Posterior cingulate gyrus (tissue), 11 donors: ENCODE results near the gene JMJD7.
"Not testable (repeated sequence)": the region's sequence is repeated elsewhere in the genome, so short reads cannot be mapped to it uniquely, and the experiment has no call there.

ENCODE experiments used
- DNase-seq, 10 donors: peaks; one replicate each; pipeline versions ENCODE4 v3.0.0 to v3.0.0-alpha.2; 2020 to 2021; ENCODE audit warnings: mixed read lengths in 3 of 10
- intact Hi-C: fragments of 100-400 bp; cut with DNase I; formaldehyde crosslinking; loops from one replicate; pipeline ENCODE4 v1.15.1; 2023

JMJD7 gene

DNA sequence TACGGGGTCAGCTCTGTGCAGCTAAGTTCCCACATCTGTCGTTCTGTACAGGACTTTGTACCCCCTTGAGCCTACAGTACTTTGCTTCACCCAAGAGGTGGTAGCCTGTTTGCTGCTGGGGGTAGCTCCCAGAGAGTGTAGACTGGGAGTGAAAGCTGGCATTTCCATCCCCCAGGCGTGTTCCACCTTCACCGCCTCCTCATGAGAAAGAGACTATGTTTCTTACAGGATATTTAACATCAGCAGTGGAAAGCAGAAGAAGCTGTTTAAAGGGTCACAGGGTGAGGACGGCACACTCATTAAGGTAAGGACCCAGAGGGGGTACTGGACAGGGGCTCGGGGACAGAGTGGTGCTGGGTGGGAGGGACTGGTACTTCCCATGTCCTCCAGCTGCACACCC is 10.1 kb upstream of the JMJD7 start:
- peak in 2 of 10 donors; percentile 19 to 57 for DNase-seq
- intact Hi-C loops: loop anchor here (10.0 kb wide), 1 partner anchor 353 kb away; no protein-coding TSS in a partner anchor

DNA sequence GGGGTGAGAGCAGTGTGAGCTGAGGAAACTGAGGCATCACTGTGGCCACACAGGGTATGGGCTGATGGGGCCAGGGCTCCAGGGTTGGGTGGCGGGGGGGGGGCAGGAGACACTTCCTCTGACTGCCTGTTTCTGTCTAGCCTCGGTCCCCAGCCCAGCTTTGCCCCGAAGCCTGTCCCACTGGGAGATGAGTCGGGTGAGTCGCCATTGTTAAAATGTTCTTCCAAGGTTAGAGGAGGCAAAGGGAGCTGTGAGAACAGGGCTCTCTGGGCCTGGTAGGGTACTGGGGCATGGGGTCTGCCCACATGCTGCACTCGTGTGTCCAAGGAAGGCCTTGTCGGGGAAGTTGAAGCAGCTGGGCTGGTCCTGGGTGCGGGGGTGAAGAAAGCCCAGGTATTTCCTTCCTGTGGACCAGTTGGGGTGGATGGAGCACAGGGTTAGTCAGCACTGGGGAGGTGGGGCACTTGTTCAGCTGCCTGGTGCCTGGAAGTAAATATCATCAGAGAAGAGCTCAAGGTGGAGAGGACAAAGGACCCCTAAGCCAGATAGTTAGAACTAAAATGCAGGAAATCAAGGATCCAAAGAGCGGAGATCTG is 8.3 kb upstream of the JMJD7 start:
- DNase-seq: peak in 4 of 10 donors; percentile 12 to 51 (median 42)
- intact Hi-C loops: loop anchor here (10.0 kb wide), 1 partner anchor 355 kb away; no protein-coding TSS in a partner anchor

DNA sequence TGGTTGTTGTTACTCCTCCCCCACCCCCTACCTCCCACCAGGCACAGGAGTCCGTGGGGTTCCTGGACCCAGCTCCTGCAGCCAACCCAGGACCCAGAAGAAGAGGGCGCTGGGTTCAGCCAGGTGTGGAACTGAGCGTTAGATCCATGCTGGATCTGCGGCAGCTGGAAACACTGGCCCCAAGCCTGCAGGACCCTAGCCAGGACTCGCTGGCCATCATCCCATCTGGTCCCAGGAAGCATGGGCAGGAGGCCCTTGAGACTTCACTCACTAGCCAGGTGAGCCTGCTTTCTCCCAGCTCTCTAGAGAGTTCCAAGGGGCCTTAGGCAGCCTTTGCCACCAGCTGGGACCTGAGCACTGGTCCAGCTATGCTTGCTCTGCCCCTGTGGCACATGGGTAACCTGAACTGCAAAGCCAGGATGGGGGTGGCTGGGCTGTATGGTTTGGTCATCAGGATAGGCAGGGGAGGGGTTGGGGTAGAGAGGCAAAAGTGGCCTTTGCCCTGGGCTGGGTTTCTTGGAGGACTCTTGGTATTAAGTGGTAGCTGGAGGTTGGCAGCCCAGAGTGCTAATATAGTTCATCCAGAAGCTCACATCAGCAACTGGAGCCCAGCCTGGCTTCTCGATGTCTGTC is 7.0 kb upstream of the JMJD7 start:
- intact Hi-C loops: no loop called here
- peak in 3 of 10 donors; percentile 22 to 72 (median 47) for DNase-seq

DNA sequence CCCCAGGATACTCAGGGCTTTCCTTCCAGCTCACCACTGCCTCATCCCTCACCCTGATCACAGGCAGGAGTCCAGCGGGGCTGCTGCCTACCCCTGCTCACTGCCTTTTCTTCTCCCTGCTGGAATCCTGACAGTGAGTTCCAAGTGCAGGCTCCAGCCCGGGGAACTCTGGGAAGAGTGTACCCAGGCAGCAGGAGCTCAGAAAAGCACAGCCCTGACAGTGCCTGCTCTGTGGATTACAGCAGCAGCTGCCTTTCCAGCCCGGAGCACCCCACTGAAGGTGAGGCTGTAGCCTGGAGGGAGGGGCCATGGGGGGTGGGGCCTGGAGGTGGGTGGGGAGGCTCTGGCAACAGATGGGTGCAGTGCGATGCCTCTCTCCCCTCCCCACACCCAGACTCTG is 6.1 kb upstream of the JMJD7 start:
- DNase-seq: peak in 2 of 10 donors; percentile 24 to 77
- intact Hi-C loops: no loop called here

DNA sequence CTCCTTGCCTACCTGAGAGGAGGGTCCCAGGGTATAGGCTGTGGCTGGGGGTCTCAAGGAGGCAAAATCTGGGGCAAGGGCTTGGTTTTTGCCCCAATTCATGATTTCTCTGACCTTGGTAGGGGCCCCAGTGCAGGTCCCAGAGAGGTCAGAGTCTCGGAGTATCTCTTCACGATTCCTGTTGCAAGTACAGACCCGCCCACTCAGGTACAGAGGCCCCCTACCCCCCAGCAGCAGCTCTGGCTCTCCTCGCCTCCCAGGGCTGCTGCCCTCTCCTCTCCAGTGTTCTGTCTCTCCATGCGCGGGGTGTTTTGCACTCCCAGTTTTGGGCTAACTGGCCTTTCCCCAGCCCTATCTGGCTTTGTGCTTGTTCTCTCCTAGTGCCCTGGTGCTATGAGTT is 5.4 kb upstream of the JMJD7 start:
- no peak for DNase-seq
- intact Hi-C loops: no loop called here

DNA sequence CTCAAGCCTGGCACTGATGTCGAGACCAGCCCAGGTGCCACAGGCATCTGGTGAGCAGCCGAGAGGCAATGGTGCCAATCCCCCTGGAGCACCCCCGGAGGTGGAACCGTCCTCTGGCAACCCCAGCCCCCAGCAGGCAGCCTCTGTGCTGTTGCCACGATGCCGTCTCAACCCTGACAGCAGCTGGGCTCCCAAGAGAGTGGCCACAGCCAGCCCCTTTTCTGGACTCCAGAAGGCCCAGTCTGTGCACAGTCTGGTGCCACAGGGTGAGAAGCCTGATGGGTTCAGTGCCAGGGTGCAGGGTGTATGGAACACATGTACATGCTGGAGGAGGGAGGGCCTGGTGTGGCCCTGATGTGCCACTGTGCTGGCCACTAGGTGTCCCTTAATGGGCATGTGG is 4.9 kb upstream of the JMJD7 start:
- DNase-seq: peak in 1 of 10 donors; percentile 75
- intact Hi-C loops: no loop called here

DNA sequence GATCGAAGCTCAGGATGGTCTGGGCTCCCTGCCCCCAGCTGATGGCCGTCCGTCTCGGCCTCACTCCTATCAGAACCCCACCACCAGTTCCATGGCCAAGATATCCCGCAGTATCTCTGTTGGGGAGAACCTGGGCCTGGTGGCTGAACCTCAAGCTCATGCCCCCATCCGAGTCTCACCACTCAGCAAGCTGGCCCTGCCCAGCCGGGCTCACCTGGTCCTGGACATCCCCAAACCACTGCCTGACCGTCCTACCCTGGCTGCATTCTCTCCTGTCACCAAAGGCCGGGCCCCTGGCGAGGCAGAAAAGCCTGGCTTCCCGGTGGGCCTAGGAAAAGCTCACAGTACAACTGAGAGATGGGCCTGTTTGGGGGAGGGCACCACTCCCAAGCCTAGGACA is 4.4 kb upstream of the JMJD7 start:
- intact Hi-C loops: no loop called here
- peak in 1 of 10 donors; percentile 59 for DNase-seq

DNA sequence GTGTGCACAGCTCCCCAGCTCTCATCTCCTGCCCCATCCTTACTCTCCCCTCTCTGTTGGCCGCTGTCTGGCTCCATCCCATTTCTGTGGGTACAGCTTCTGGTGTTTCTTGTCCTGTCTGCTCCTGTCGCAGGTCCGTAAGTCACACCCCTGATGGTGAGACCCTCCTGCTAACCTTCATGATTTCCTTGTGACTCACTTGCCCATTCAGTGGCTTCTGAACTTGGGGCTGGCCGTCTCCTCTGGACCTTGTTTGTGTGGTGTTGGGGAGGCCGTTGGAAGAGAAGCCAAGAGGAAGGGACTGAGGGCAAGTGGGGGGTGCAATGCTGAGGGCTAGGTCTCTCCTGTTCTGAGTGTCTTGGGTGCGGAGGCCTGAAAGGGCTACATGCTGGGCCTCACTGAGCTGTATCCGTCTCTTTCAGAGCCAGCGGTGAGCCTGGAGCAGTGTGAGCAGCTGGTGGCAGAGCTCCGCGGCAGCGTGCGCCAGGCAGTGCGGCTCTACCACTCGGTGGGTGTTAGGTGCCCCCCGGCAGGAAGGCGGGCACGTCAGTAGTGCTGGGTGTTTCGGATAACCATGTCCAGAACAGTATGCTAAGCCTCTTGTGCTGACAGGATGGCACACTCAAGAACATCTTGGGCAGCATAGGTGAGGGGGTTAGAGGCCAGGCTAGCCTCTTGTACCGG is 3.7 kb upstream of the JMJD7 start:
- peak in 1 of 10 donors; percentile 67 for DNase-seq
- intact Hi-C loops: no loop called here

DNA sequence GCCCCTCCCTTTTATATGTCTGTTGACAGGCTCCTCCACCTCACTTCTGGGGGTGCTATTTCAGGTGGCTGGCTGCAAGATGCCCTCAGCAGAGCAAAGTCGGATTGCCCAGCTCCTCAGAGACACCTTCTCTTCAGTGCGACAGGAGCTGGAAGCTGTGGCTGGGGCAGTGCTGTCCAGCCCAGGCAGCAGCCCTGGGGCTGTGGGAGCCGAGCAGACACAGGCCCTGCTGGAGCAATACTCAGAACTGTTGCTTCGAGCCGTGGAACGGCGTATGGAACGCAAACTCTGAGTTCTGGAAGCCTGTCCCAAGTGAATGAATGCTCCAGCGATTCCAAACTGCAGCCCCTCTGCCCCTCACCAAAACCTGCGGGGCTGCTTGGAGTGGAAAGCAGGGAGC is 2.7 kb upstream of the JMJD7 start:
- peak in 1 of 10 donors; percentile 78 for DNase-seq
- intact Hi-C loops: loop anchor here (5.0 kb wide), 2 partner anchors 53 to 268 kb away; partner anchors contain the start of genes MAPKBP1 and TYRO3

DNA sequence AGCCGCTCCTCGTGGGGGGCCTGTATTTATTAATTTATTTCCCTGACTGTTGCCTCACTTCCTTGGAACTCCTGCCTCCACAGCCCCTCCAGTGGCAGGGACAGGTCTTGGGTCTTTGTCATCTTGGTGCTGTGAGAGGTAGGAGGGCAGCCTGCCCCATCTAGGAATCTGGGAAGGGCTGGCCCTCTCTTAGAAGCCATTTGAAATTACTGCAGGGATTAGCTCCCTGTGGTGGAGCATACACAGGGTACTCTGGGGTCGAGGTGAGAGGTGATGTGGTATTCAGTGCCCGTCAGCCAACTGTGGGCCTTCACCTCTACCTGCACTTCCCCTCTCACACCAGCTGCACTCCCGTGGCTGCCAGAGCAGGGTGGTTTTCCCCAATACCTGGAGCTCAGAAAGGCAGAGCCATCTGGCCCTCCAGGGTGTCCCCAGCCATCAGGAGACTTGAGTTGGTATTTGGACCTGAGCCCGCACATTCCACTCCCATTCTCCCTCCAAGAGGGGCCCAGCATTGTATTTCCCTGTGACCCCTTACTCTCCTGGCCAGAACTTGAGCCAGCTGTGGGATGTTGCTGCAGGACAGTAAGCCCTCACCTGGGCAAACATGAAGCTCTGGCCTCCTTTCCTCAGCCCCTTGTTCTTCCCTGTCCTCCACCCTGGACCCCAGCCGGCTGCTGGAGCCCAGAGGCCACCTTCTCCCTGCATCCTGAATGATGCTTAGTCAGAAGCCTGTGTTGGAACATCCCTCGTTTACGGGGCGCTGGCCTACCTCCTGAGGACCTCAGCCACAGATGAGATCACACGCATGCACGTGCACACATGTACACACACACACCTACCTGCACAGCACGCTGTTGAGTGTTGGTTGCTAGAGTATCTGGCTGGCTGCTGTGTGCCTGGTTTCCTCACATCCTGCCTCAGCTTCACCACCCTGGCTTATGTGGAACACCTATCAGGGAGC is 2.0 kb upstream of the JMJD7 start:
- DNase-seq: peak in 2 of 10 donors; percentile 68
- intact Hi-C loops: loop anchor here (5.0 kb wide), 2 partner anchors 54 to 269 kb away; partner anchors contain the start of genes MAPKBP1 and TYRO3

DNA sequence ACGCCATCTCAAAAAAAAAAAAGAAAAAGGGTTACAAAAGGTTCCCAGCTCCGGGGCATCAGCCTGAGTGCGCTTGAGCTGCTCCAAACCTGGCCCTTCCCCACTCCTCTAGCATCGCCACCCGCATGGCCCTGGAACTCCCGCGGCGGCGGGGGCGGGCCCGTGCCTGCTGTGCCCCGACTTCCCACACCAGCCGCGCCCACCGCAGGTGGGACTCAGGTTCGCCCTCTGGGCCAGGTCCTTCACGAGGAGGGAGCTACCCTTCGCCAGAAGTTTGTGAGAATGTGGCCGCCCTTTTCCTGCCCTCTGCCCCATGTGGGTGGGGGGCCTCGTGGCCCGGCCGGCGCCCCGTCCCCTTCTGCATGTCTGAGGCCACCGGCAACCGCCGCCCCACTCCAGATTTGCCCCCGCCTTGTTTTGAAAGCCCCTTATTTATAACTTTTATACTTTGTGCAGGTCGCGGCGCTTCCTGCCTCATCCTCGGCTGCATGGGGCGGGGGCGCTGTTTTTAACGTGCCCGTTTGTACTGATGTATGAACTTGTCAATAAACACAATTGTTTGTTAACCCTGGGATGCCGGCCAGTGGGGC is 507 bp upstream of the JMJD7 start:
- intact Hi-C loops: loop anchor here (5.0 kb wide), 2 partner anchors 55 to 270 kb away; partner anchors contain the start of genes MAPKBP1 and TYRO3
- no peak for DNase-seq

DNA sequence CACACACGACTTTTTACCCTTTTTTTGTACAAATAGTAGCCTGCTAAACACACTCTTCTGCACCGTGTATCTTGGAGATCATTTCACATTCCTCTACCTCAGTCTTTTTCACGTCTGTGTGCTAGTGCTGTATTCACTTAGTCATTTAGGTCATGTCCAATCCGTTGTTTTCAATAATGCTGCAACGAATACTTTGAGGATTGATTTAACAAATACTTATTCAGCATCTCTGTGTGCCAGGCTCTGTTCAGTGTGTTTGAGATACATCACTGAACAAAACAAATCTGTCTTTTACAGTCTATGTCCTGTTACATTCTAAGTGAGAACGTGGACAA is 882 bp downstream of the JMJD7 start:
- intact Hi-C loops: loop anchor here (5.0 kb wide), 2 partner anchors 56 to 271 kb away; partner anchors contain the start of genes MAPKBP1 and TYRO3
- DNase-seq: no peak

DNA sequence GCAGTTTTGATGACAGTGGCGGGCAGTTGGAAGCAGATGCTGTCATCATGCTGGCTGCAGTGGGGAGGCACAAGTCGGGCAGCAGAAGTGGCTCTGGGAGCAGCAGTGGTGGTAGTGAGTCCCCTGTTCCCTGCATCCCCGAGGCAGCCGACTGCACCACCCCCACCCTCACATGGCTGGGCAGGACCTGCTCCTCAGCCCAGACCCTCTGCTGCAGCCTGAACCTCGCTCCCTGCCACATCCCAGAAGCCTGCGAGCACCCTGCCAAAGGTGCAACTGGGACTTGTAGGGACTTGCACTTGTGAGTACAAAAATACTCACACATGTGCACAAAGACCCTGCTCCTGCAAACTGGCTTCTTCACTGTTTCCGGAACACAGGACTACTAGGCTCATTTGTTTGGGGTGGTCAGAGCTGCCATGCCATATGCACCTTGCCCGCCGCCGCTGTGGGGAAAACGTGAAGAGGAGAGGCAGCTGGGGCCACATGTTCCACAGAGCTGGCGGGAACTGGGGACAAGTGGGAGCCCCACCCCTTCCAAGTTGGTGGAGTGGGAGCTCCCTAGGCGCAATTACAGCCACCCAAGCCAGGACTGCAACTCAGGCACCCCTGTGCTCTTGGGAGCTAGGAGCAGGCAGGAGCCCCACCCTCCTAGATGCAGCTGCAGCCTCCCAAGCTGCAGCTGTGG is 2.2 kb downstream of the JMJD7 start:
- no peak for DNase-seq
- intact Hi-C loops: loop anchor here (5.0 kb wide), 2 partner anchors 58 to 273 kb away; partner anchors contain the start of genes MAPKBP1 and TYRO3

DNA sequence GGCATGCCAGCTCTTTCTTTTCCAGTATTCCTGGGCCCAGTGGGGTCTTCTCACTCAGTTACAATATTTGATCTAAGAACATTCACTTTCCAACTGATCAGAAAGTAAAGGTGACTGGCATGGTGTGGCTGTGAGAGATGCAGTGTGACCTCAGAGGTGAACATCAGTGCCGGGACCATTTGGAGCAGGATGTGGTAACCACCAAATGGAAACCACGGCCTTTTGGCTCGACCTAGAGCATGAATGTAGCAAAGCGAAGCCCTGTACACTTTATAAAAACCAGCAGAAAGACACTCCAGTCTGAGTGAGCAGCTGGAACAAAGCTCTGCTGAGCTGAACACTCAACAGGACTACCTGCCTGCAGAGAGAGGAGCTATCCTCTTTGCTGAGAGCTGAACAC is 3.4 kb downstream of the JMJD7 start:
- not testable (repeated sequence) for DNase-seq

DNA sequence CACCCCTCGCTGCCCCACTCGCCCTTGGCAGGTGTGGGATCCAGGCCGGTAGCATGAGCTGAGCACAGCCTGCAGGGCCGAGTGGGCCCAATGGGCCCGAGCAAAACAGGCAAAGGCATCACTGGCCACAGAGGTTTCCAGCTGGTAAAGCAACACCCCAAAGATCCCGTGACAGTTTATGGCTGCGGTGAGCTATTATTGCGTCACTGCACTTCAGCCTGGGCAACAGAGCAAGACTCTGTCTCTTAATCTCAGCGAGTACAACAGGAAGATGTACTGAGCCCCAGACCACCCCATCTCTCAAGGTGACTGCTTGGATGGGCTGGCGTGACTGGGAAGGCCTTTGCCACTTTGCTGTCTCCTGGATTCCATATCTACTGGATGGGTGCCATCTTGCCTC is 4.3 kb downstream of the JMJD7 start:
- intact Hi-C loops: no loop called here
- DNase-seq: no peak

More for the DNA sequence above, 3.4 kb downstream of the JMJD7 start:
- intact Hi-C loops: not testable (repeated sequence)

DNA sequence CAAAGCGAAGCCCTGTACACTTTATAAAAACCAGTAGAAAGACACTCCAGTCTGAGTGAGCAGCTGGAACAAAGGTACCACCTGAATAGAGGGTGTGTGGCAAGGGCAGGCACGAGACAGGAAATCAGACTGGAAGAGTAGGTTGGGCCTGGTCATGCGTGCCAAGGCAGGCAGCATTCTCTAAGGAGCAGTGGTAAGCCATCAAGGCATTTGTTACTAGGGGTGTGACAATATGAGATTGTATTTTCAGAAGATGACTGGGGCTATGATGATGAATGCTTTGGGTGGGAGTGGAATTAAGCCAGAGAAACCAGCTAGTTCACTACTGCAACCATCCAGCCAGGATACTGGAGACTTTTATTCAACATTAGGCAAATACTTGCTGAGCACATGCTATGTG is 5.0 kb downstream of the JMJD7 start:
- intact Hi-C loops: no loop called here
- no peak for DNase-seq

DNA sequence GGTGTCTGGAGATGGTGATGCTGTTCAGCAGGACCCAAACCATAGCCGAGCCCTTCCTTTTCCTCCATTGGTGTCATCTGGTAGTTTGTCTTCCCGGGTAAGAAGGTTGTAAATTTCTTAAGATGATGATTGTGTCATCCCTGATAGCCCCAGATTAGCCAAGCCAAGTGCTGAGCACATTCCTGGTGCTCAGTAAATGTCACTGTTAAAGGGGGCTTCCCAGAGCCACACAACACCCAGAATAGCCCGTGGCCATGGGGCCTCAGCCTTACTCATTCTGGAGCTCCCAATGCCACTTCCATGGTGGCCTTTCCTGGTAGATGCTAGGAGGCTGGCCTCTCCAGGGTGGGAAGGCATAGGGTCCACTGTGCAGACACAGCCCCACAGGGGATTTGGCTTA is 6.2 kb downstream of the JMJD7 start:
- DNase-seq: no peak
- intact Hi-C loops: no loop called here

DNA sequence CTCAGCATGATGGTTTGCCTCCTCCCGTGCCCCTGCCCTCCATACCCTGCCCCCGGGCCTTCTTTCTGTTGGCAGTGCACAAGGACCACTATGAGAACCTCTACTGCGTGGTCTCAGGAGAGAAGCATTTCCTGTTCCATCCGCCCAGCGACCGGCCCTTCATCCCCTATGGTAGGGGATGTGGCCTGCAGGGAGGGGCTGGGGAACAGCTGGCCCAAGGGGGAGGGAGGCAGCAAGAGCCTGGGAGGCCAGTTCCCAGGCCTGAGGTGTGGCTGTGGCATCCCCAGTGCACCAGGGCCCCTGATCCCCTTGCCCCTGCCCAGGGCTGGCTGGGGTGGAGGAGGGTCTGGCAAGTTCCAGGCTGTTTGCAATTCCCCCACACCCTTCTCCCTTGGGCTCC is 8.2 kb downstream of the JMJD7 start:
- intact Hi-C loops: no loop called here
- no peak for DNase-seq

DNA sequence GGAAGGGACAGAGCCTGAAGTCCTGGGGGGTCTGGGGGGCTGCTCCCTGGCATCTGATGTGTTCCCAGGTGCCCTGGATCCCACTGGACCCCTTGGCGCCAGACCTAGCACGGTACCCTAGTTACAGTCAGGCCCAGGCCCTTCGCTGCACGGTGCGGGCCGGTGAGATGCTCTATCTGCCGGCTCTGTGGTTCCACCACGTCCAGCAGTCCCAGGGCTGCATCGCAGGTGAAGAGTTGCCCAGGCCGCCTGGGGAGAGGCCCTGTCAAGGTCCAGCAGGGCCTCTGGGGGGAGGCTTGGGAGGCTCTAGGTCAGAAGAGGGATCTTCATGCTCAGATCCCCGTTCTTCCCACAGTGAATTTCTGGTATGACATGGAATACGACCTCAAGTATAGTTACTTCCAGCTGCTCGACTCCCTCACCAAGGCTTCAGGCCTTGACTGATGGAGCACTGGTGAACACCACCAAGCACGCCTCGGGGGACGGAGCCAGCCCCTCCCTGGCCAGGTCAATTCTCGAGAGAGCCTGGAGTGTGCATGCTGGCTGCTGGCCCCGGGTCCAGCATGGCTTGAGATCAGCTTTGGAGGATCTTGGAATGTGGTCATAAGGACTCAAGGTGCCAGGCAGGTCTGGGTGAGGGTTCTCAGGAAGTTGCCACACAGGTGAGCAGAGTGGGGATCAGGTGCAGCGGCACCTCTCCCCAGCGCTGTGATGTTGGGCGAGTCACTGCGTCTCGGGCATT is 9.0 kb downstream of the JMJD7 start:
- no peak for DNase-seq
- intact Hi-C loops: no loop called here
